Measurements from ENCODE around the gene MAP1LC3C. TPM values are rescaled to one million over a fixed set of nuclear protein-coding genes. Genes with fewer than 3 reads are reported as not detected.

Gene MAP1LC3C
- total and polyA plus RNA-seq, 2 donors (not counting 1 experiment from before 2014, with no cell fraction given), result not detected

GRCh38 chr1:242000434-242000833, 1.5 kb upstream of the MAP1LC3C start:
- Histone ChIP-seq H3K27me3 (replicated peaks in 1 of 4; ENCODE audit: control extremely low read depth in 1 of 4, control insufficient read depth in 3 of 4, insufficient read depth in 4 of 4, low read length in 3 of 4) (no peaks in the 10 kb centered on the region), H3K9ac (ENCODE audit: low read length) (no peak overlapping the region), H3K36me3 (replicated peaks in 1 of 2; ENCODE audit: control extremely low read depth in 1 of 2, control insufficient read depth in 1 of 2, extremely low read depth in 1 of 2, insufficient read depth in 2 of 2, low read length in 1 of 2) (no peaks in the 10 kb centered on the region), H3K9me3 (ENCODE audit: control extremely low read depth in 1 of 3, control insufficient read depth in 2 of 3, insufficient read depth in 1 of 3, low read length in 2 of 3) (no peaks in the 10 kb centered on the region), H3K4me2 (replicated peaks; ENCODE audit: low read depth, low read length, poor library complexity, severe bottlenecking) (no peak overlapping the region), H3K27ac (ENCODE audit: low read length in 2 of 2) (no peak overlapping the region), H4K20me1 (ENCODE audit: control insufficient read depth, insufficient read depth, low read length, poor library complexity, severe bottlenecking) (no peaks in the 10 kb centered on the region), H3K4me1 (ENCODE audit: control insufficient read depth in 2 of 2, insufficient read depth in 2 of 2, low read length in 2 of 2) (peaks cover 0 to 7% of the 10 kb centered on the region in 2 donors), H3K79me2 (ENCODE audit: control insufficient read depth, insufficient read depth, low read length) (no peaks in the 10 kb centered on the region), H3K4me3 (ENCODE audit: control extremely low read depth in 1 of 5, extremely low read depth in 1 of 5, insufficient read depth in 1 of 5, low read depth in 2 of 5, low read length in 4 of 5) (no peak overlapping the region), H2AFZ (ENCODE audit: insufficient read depth, low read depth, low read length, poor library complexity, severe bottlenecking) (no peak overlapping the region)
- Mint-ChIP-seq H3K4me1 (peaks cover 5% of the 10 kb centered on the region), H3K9me3 (ENCODE audit: insufficient read depth) (no peaks in the 10 kb centered on the region), H3K27ac (no peak overlapping the region), H3K4me3 (no peak overlapping the region), H3K27me3 (peaks cover 2% of the 10 kb centered on the region)
- CTCF ChIA-PET, result interaction anchor here (0.7 to 5.4 kb wide), 4 partner anchors 9 to 389 kb away, joined by 3 to 68 read pairs (median 5); no protein-coding TSS in a partner anchor
- TF ChIP-seq EZH2 (IDR thresholded peaks at IDR 0.05; ENCODE audit: borderline replicate concordance, insufficient read depth, low read depth, low read length, poor library complexity, severe bottlenecking) (no peak), CTCF (IDR thresholded peaks at IDR 0.05) (no peak)
- POLR2A ChIA-PET, result no interaction called here
- 96% methylated on average over 4 of the region's 7 CpGs for WGBS (ENCODE audit: insufficient coverage)
- DNase-seq, result no peak
- ATAC-seq (ENCODE audit: low read depth), result no peak
- intact Hi-C loops (cut with micrococcal nuclease), result no loop called here

- Histone ChIP-seq H3K9me3 (ENCODE audit: control extremely low read depth in 1 of 3, control insufficient read depth in 2 of 3, insufficient read depth in 1 of 3, low read length in 2 of 3) (no peaks in the 10 kb centered on the region), H3K27me3 (replicated peaks in 1 of 4; ENCODE audit: control extremely low read depth in 1 of 4, control insufficient read depth in 3 of 4, insufficient read depth in 4 of 4, low read length in 3 of 4) (peaks cover 0 to 1% (median 0%) of the 10 kb centered on the region in 4 experiments), H2AFZ (ENCODE audit: insufficient read depth, low read depth, low read length, poor library complexity, severe bottlenecking) (peak overlapping the region; percentile 88), H3K79me2 (ENCODE audit: control insufficient read depth, insufficient read depth, low read length) (no peaks in the 10 kb centered on the region), H3K36me3 (replicated peaks in 1 of 2; ENCODE audit: control extremely low read depth in 1 of 2, control insufficient read depth in 1 of 2, extremely low read depth in 1 of 2, insufficient read depth in 2 of 2, low read length in 1 of 2) (no peaks in the 10 kb centered on the region), H3K4me1 (ENCODE audit: control insufficient read depth in 2 of 2, insufficient read depth in 2 of 2, low read length in 2 of 2) (peaks cover 0 to 7% of the 10 kb centered on the region in 2 donors), H4K20me1 (ENCODE audit: control insufficient read depth, insufficient read depth, low read length, poor library complexity, severe bottlenecking) (no peaks in the 10 kb centered on the region), H3K4me3 (ENCODE audit: control extremely low read depth in 1 of 5, extremely low read depth in 1 of 5, insufficient read depth in 1 of 5, low read depth in 2 of 5, low read length in 4 of 5) (peak overlapping the region; percentile 30 to 70 (median 50)), H3K4me2 (replicated peaks; ENCODE audit: low read depth, low read length, poor library complexity, severe bottlenecking) (peak overlapping the region; percentile 87), H3K27ac (ENCODE audit: low read length in 2 of 2) (no peak overlapping the region), H3K9ac (ENCODE audit: low read length) (peak overlapping the region; percentile 65)
- ChIA-PET CTCF (interaction anchor here (0.6 to 5.4 kb wide), 21 partner anchors 10 to 1929 kb away, joined by 3 to 68 read pairs (median 6); partner anchors contain the start of genes EXO1, FH and KMO), POLR2A (no interaction called here)
- peak; percentile 75 for DNase-seq
- Mint-ChIP-seq H3K27ac (no peak overlapping the region), H3K9me3 (ENCODE audit: insufficient read depth) (no peaks in the 10 kb centered on the region), H3K27me3 (peaks cover 2% of the 10 kb centered on the region), H3K4me1 (peaks cover 5% of the 10 kb centered on the region), H3K4me3 (peak overlapping the region; percentile 85)
- TF ChIP-seq EZH2 (IDR thresholded peaks at IDR 0.05; ENCODE audit: borderline replicate concordance, insufficient read depth, low read depth, low read length, poor library complexity, severe bottlenecking), result no peak
- peak; percentile 77 for TF ChIP-seq CTCF (IDR thresholded peaks at IDR 0.05)
- intact Hi-C loops (cut with micrococcal nuclease), result loop anchor here (1.0 kb wide), 3 partner anchors 102 to 467 kb away; no protein-coding TSS in a partner anchor
- WGBS (ENCODE audit: insufficient coverage), result 10% methylated on average over 13 of the region's 20 CpGs
- ATAC-seq (ENCODE audit: low read depth), result peak; percentile 85
Observed at GRCh38 chr1:241998412-241998921, 431 bp downstream of the MAP1LC3C start.
